IPS-11a (cell line): ENCODE results near the gene ELAPOR1.
"Not testable (repeated sequence)": the region's sequence is repeated elsewhere in the genome, so short reads cannot be mapped to it uniquely, and the experiment has no call there.

ENCODE experiments used
- H3K4me3 ChIP-seq: one replicate; pipeline ENCODE4 v1.5.1; 2013; ENCODE audit warnings: low read depth, low read length, control low read depth

Gene ELAPOR1

DNA sequence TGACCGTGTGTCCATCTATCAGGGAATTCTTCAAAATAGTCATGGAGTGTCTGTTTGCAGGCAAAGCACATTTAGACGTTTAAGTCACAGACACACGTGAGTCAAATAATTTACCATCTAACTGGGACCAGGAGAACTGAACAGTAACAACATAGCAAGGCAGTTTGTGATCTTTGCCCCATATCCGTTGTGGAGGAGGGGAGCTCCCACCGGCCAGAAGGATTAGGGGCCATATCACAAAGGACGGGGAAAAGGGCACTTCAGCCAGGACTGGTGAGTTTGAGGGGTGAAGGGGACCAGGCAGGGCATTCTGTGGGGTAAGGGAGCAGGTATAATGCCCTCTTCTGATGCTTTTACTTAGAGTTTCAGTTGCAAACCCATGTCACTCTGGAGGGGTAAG lies 22.9 kb downstream of the ELAPOR1 start:
- no peak overlapping the region for H3K4me3 ChIP-seq

DNA sequence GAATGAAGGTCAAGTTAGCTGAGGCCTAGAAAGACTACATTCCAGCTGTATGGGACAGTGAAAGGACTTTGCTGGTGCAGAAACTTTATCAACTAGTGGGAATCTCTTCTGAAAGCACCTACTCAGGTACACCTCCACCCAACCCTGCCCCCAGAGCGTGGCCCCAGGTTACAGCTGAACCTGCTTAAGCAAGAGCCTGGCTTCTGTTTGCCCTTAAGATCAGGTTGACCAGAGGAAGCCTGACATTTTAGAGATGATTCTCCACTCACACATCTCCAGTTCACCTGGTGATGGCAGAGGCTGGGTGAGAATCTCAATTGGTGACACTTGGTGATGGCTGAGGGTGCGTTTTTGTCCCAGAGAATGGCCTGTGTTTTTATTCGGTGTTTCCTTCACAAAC lies 24.0 kb downstream of the ELAPOR1 start:
- no peak overlapping the region for H3K4me3 ChIP-seq

DNA sequence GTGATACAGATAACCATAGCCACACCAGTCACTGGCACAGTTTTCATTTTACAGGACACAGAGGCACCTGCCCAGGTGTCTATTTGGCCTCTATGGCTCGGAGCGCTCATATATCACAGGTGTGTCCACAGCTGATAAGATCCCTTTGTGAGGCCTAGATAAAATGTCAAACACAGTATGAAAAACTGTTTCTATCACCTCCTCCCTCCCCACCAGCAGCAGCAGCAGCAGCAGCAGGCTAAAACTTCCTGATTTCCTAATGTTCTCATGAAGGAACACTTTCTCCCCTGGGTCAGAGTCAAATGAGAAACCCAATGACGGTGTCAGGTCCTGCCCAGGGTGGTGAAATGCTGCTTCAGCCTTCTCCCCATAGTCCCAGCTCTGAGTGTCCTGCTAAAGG lies 24.4 kb downstream of the ELAPOR1 start:
- no peak overlapping the region for H3K4me3 ChIP-seq

DNA sequence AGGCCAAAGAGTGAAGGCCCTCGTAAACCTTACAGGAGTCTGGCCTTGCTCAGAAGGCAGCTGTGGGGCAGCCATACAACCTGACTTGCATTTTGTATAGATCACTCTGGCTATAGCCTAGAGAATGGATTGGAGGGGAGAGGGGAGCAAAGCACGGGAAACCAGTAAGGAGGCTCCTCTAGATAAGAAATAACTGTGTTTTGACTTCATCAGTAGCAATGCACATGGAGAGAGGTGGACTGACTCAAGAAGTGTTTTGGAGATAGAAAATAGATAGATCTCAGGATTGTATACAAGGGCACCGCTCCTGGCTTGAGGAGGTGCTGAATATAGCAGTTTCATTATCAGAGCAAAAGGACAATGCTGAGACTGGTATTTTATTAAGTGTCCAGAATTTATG lies 26.5 kb downstream of the ELAPOR1 start:
- no peak overlapping the region for H3K4me3 ChIP-seq

DNA sequence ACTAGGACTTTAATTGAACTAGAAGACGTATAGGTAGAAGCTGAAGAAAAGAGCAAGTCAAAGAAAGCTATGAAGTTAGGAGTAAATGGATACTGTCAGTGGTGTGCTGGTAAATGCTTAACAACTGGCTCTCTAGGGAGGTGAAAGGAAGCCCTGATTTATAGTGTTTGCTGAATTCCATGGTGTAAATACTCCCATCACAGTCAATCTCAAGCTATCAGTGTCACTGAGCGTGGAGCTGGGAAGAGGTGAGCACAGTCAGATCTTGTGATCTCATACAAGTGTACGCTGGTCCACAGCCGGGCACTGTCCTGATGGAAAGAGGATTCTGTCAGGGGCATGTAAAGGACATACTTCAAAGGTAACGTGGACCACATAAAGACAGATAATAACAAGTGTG lies 28.3 kb downstream of the ELAPOR1 start:
- no peak overlapping the region for H3K4me3 ChIP-seq

DNA sequence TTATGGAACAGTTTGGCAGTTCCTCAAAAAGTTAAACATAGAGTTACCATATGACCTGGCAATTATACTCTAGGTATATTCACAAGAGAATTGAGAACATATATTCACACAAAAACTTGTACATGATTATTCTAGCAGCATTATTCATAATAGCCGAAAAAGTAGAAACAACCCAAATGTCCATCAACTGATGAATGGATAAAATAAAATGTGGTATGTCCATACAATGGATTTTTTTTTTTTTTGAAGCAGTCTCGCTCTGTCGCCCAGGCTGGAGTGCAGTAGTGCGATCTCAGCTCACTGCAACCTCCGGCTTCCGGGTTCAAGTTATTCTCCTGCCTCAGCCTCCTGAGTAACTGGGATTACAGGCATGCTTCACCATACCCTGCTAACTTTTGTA lies 28.8 kb downstream of the ELAPOR1 start:
- H3K4me3 ChIP-seq = not testable (repeated sequence)

DNA sequence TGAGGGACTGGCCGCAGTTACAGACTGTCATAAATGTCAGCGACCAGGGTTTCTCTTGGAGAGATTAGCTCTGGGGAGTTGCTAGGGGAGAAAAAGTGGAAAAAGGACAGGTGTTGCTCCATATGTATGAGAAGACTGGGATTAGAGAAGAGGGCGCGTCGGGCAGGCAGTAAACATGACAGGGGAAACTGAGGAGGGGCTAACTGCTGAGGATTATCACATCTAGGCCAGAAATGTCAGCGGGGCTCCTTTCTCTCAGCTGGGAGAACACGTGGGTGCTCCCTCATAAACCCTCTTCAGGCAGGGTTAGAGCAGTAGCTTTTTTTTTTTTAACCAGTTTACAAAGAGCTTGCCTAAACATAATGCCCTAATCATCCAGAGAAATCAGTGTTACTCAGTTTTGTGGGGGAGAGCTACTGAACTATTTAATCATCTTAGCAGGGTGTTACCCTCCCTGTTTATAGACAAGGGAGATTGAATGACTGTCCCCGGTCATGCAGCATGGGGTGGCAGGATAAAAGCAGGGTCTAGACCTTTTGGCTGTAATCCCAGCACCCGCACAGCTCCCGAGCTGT lies 35.2 kb downstream of the ELAPOR1 start:
- H3K4me3 ChIP-seq = no peak overlapping the region

DNA sequence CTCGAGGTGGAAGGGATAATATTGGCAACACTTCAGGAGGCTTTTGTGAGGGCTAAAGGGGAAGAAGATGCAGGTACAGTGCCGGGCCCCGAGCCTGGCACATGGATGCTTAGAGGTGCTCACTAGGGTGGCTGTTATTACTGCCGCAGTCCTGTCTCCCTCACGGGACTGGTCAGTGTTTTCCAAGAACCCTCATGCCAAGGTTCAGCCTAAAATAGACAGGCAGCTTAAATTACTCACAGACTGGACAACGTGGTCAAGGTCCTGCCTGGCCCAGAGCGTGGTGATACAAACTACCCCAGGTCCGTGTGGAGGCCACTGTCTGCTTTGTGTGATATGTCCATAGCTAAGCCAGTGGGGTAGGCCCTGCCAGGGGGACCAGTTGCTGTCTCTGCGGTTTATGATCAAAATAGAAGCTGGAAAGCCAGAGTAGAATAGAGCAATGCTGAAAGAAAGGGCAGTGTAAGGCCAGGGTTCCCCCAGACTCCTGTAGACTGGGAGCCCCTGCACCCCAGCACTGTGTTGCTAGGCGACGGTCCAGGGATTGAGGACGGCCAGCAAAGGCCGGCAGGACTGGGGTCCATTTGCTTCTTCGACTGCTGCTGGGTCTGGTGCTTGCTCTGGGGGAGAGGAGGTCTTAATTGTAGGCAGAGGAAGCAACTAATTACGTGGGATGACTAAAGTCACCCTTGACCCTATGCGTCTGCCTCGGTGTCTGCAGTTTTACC lies 36.1 kb downstream of the ELAPOR1 start:
- no peak overlapping the region for H3K4me3 ChIP-seq

DNA sequence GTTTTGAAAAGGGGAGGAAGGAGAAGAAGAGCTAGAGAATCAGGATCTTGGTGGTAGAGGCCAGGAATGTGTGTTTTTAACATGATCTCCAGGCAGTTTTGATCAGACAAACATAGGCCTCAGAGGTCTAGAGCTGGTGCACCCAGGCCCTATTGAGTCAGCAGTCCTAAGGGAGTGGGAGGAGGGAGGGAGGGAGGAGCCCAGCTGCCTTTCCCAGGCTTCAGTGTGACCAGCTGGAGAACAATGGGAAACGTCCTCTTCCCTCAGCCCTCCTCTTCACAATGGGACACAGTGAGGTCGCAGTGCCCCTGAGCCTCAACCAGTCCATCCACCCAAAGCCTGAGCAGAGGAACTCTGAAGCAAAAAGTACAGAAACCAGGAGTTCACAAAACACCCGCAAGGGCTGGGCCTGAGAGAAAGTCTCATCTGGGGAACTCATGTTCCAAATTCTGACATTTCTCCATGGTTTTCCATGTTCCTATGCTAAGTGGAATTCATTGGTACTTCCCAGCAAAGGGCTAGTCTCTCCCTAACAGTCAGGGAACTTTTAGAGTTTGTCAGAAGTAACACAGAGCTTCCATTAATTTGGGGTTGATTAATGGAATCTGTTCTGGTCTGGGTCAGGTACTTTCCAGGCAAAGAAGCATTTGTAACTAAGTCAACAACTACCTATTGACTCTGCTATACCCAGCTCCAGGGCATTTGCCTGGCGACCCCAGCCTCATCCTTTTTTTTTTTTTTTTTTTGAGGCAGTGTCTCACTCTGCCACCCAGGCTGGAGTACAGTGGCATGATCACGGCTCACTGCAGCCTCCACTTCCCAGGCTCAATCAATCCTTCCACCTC lies 37.5 kb downstream of the ELAPOR1 start:
- no peak overlapping the region for H3K4me3 ChIP-seq

DNA sequence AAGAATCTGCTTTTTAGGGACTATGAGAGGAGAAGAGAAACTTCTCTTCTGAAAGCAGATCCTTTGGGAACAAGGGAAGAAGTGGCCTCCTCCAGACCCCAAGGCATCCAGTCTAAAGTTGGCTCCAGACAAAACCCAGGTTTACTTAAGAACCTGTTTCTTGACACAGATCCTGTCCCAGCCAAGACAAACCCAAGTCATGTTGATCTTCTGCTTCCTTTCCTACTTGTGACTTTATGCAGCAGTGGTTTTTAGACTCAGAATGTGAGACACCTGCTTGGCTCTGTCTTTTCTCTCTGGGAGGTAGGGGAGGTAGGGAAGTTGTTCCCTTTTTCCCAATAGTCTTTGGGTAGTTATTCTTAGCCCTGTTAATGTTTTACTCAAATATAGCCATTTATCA lies 38.3 kb downstream of the ELAPOR1 start:
- H3K4me3 ChIP-seq = no peak overlapping the region

DNA sequence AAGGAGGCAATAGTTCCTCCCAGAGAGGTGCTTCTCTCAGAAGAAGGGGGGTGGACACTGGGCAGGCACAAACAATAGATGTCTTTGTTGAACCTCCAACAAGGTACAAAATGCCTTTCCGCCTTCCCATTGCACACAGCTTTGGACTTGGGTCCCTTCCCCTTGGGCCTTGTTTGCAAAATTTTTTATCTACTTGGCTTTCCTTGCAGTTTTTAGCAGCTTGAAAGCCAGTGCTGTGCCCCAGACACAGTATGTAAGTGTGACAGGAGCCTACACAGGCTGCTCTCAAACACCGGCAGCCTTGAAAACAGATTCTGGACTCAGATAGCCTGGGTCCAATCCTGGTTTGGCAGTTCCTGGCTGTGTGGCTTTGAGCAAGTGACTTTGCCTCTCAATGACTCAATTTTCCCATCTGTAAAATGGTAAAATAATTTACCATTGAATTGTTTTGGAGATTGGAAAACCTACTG lies 43.0 kb downstream of the ELAPOR1 start:
- H3K4me3 ChIP-seq = no peak overlapping the region

DNA sequence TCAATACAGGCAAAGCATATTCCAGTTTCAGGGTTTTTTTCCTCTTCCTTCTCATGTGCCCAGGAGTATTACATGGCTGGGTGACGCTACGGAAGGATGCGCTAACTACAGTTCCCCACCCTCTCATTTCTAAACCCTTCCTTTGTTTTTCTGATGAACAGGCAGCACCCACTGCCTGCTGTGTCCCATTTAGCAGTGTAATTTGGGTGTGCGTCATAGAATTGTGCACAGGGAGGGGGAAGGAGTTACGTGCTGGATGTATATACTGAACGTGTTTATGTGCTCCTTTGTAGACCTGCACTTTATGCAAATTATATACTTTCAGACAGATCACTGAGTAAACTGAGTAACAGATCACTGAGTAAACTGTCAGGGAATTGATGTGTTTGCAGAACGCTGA lies 44.5 kb downstream of the ELAPOR1 start:
- H3K4me3 ChIP-seq = no peak overlapping the region

DNA sequence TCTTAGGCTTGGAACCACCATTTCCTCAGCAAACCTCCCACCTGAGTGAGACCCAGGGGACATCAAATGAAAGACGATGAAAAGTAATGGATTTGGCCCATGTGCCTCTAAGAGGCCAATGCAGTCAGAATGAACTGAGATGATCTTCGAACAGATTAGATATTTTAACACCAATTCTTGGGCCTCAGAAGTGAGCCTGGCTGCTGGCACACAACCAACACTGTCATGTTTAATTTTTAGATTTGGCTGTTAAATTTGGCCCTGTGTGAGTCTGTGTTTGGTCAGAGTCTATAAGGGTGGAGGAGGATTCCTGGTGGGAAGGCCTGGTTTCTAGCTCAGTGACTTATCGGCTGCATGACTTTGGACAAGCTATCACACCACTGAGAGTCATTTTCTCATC lies 45.4 kb downstream of the ELAPOR1 start:
- no peak overlapping the region for H3K4me3 ChIP-seq

DNA sequence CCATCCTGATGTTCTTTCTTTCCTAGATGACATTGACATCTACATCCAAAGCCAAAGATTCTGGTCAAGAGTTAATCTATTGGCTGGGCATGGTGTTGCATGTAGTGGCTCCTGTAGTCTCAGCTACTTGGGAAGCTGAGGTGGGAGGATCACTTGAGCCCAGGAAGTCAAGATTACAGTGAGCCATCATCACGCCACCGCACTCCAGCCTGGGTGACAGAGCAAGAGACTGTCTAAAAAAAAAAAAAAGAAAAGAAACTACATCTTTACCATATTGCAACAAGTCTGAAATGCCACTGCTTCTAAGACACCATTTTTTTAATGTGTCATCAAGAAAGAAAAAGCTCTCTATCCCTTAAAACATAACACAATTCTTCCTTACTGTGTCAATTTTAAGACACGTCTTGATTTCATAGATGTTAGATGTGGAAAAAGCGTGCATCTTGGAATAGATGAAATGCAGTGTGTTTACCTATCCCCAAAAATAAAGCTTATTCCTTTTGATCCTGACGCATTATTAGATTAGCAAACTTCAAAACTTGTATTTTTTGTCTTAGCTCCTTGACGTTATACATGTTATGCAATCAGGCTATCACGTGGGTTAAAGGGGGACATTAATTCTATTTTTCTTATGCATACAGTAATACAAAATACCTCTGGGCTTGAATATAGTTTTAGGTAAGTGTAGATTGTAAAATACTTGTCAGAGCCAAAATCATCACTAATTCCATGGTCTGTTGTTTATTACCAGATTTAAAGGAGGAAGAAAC lies 46.3 kb downstream of the ELAPOR1 start:
- no peak overlapping the region for H3K4me3 ChIP-seq

DNA sequence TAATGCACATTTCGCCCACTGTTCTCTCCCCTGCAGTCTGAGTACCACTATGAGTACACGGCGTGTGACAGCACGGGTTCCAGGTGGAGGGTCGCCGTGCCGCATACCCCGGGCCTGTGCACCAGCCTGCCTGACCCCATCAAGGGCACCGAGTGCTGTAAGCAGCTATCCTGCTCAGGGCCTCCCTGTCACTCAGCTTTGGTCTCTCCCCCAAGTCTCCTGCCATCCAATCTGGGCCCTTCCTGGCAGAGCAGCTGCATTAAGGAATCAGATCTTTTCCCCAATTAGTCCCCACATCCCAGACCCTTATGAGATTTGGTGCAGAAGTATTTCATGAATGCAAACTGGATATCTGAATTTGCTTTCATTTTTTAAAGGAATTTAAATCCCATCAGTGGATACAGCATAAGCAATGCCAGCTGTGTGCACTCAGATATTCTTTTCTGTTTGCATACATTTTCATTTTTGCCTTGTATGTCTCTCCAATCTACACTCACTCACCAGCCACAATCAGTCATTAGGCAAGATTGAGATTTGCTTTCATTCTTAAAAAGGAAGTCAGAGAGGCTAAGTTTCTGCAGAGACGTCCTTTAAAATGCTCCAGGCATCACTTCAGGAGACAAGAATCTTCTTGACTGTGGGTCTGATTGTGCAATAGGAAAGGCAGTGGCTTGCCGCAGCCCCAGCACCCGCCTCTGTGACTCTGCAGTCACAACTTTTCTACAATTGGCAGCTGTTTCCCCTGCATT lies 48.1 kb downstream of the ELAPOR1 start:
- H3K4me3 ChIP-seq = no peak overlapping the region

DNA sequence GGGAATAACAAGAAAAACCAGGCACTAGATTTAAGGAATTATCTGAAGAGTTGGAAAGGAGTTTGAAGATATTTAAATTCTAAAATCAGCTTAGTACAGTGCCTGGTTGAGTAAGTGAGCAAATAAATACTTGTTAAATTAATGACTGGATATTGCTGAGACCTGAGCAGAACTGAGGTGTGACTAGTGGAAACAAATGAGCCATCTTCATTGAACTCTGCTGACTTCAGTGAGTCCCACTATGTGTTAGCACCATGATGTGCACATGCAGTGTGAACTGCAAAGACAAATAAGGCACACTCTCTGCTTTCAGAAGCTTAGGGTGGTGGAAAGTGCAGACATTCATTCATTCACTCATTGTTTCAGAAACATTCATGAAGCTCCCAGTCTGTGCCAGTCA lies 48.7 kb downstream of the ELAPOR1 start:
- no peak overlapping the region for H3K4me3 ChIP-seq

DNA sequence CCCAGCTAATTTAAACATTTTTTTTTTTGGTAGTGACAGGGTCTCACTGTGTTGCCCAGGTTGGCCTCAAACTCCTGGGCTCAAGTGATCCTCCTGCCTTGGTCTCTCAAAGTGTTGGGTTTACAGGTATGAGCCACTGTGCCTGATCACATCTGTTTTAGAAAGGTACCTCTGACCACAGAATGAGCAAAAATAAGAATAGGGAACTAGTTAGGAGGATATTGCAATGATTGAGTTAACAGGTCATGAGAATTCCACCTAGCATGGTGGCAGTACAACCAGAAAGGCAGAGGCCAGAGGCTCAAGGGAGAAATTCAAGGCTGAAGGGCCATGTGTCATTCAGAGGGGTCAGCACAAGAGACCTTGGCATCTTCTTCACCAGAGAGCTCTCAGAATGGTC lies 49.6 kb downstream of the ELAPOR1 start:
- H3K4me3 ChIP-seq = no peak overlapping the region
